HepG2 (cell line): ENCODE measurements around the gene ZNF814.

ENCODE experiments used
- BHLHE40 ChIP-seq: IDR thresholded peaks from 2 replicates; pipeline ENCODE4 v1.6.1; 2011; ENCODE audit warnings: low read length, improper control_type of control experiment
- ELF4 ChIP-seq: sonication (generic); formaldehyde crosslinking; IDR thresholded peaks from 2 replicates; pipeline ENCODE4 v1.5.0; 2020; ENCODE audit warnings: missing genetic modification reagents, mild to moderate bottlenecking, moderate library complexity, borderline replicate concordance
- MTF2 ChIP-seq: sonication (generic); formaldehyde crosslinking; IDR thresholded peaks from 2 replicates; pipeline ENCODE4 v1.5.0; 2020; ENCODE audit warnings: missing genetic modification reagents, borderline replicate concordance
- NR3C1 ChIP-seq: sonication (generic); formaldehyde crosslinking; IDR thresholded peaks from 2 replicates; pipeline ENCODE4 v1.4.0; 2020; ENCODE audit warnings: missing genetic modification reagents
- PRDM15 ChIP-seq: sonication (generic); formaldehyde crosslinking; IDR thresholded peaks from 2 replicates; pipeline ENCODE4 v1.4.0; 2020; ENCODE audit warnings: missing genetic modification reagents
- ZEB1 ChIP-seq: IDR thresholded peaks from 2 replicates; pipeline ENCODE4 v1.6.1; 2012; ENCODE audit warnings: mild to moderate bottlenecking, low read depth, inconsistent platforms; ENCODE audit not compliant: insufficient replicate concordance
- ZNF687 ChIP-seq: sonication (generic); formaldehyde crosslinking; IDR thresholded peaks from 2 replicates; pipeline ENCODE4 v1.5.1; 2020; ENCODE audit warnings: mild to moderate bottlenecking, missing genetic modification reagents, moderate library complexity

- TF ChIP-seq ZEB1 (no peak), ZNF687 (CRISPR knock-in tag) (no peak), BHLHE40 (no peak), PRDM15 (CRISPR knock-in tag) (no peak), NR3C1 (CRISPR knock-in tag) (no peak), ELF4 (CRISPR knock-in tag) (no peak), MTF2 (no peak)
These were observed 46.2 kb upstream of the ZNF814 start, which contains the start of gene ZNF418 for GRCh38 chr19:57934820-57935665.
